GM18508 (cell line): ENCODE measurements around the gene MTMR10.

ENCODE experiments used
- ATAC-seq: cut with Tn5 transposase; IDR thresholded peaks from one replicate; pipeline ENCODE4 v1.9.1; 2021; ENCODE audit warnings: moderate number of reproducible peaks; ENCODE audit not compliant: insufficient read depth, unreplicated experiment

MTMR10 gene

DNA sequence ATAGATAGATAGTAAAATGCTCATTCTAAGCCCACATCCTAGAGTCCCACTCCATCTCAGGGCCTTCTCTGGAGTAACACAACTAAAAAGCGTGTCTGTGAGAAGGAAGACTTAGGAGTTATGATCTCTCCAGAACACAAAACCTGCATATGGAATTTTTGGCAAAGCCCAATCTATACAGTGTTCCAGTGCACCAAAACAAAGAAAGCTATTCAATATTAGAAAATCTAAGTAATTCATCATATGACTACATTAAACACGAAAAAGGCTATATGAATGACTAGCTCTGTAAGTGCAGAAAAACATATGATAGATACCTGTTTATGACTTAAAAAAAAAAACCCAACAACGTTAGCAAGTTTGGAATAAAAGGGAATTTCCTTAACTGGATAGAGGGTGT is 27.7 kb downstream of the MTMR10 start:
- no peak for ATAC-seq

DNA sequence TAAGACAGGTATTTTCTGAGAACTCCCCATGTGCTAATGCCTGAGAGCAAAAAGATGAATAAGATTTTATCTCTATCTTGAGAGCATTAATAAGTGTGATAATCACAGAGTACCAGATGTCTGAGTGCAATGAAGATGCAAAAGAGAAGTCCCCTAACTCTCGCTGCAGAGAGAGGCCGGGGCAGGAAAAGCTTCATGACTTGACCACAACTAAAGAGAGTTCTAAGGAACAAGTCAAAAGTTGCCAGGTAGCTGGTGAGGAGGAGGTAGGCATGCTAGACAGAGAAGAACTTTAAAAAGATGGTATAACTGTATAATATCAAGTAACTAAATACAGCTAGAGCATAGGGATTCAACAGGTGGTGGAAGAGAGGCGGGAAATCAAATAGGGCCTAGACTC is 28.8 kb downstream of the MTMR10 start:
- no peak for ATAC-seq

GRCh38 chr15:30962079-30962478 is 29.3 kb downstream of the MTMR10 start:
- ATAC-seq, result no peak

- ATAC-seq, result no peak
Measured at GRCh38 chr15:30958219-30958618, 33.2 kb downstream of the MTMR10 start.

DNA sequence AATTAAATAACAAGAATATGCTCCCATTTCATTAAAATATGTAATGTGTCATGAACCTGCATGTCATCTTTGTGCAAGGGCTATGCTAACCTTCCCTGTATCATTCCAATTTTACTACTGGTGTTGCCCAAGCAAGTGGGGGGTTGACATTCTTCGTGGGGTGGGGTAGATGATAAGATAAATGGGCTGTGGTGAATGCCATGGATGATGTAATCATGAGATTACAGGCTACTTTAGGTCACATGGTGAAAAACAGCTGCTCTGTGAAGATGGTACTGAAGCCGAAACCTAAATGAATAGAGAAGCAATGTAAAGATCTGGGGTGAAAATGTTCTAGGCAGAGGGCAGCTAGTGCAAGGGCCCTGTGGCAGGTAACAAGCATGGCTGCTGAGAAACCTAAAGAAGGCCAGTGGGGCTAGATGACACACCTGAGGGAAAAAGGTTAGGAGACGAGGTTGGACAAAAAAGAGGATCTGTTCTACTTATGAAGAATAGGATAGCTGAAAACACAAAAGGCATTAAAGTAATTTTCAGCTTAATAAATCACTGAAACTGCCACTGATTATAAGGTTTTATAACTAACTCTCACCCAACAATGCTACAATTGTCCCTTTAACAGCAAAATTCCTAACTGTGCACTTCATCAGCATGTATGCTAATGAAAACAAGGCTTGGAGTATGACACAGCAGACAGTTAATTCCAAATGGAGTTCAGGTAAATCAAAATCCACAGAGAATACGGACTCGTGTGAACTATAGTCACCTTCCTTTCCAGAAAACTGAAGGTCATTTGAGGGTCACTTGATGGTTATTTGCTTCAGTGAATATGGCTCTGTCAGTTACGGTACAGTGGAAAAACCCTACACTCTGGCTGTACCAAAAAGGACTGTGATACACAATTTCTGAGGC is 35.0 kb downstream of the MTMR10 start:
- no peak for ATAC-seq

- no peak for ATAC-seq
Measured at GRCh38 chr15:30954674-30955073, 36.8 kb downstream of the MTMR10 start.

DNA sequence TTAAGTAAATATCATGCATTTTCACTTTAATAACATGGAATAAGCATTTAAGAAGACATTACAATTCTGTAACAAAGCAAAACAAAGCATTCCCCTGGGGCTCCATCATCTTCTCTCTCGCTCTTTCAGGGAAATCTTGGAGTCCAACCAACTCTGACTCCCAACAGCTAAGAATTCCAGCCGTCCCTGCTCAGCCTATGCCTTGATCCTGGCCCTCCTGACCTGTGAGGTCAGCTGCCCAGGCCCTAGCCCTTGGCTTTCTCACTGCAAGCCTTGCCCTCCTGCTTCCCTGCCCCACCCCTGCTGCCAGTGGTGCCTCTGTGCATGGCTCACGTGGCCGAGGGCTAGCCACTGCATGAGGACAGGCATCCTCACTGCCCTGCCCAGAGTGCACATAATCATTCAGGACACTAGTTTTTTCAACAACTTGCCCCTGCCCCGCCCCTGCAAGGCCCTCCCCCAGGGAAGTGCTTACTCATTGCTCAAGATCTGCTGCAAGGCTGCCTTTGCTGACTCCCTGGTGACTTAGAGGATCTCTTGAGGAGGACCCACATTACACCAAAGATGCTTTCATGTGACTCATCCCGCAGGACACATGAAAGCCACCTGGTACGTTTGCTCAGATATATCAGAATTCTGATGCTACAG is 37.6 kb downstream of the MTMR10 start:
- no peak for ATAC-seq

DNA sequence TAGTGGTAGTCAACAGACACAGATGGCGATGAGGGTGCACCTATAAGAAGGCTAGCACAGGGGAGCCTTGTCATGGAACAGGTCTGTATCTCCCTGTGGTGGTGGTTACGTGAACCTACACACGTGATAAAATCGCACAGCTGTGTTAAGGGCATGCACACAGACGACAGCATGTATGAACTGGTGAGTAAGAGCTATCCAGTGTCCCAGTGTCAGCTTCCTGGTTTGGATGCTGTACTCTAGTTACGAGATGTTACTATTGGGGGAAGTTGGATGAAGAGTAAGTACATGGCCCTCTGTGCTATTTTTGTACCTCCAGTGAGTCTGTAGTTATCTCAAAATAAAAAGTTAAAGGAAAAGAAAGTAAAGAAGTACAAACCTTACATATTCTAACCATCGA is 38.2 kb downstream of the MTMR10 start:
- no peak for ATAC-seq

GRCh38 chr15:30943654-30944335 is 47.6 kb downstream of the MTMR10 start:
- ATAC-seq, result no peak

- ATAC-seq, result no peak
Measured at GRCh38 chr15:30941520-30941919, 49.9 kb downstream of the MTMR10 start.

DNA sequence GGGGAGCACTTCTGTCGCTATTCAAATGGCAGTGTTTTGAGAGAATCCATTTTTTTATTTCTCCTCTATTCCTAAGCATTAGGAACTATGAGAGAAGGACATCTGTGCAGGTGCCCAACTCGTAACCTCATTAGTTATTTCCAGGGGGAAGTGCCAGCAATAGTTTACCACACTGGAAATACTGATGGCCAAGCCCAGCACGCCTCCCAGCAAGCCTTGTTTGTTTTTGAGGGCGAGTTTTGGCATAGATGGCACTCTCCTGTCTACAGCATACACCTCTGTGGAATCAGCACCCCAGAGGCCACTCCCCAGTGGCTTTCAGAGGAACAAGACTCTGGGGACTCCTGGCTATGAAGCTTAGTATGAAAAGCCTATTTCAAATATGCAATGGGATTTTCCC is 51.1 kb downstream of the MTMR10 start:
- no peak for ATAC-seq

DNA sequence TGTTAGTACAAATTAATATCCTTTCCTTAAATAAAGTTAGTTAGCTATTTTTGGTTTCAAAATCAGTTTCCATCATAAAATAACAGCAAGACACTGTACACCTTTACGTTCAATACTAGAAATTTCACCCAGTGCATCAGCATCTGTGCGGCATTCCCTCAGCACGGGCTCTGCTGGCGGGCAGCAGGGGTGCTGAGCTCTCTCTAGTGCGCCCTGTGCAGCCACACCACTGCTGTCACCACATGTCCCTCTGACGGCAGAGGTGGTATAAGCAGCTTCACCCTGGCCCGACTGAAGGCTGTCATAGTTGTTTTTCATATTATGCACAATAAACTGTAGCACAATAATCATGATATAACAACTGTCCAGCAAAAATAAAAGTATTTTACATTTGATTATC is 52.3 kb downstream of the MTMR10 start:
- no peak for ATAC-seq

DNA sequence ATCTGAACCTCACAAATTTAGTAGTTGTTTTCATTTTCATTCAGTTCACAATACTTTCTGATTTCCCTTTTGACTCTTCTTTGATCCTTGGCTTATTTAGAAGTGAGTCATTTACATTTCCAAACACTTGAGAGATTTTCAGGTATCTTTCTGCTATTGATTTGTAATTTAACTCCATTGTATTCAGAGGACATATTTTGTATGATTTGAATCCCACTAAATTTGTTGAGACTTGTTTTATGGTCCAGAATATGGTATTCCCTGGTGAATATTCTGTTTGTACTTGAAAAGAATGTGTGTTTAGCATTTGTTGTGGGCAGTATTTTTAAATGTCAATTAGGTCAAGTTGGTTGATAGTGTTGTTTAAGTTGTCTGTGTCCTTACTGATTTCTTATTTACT is 58.1 kb downstream of the MTMR10 start:
- ATAC-seq, result no peak

DNA sequence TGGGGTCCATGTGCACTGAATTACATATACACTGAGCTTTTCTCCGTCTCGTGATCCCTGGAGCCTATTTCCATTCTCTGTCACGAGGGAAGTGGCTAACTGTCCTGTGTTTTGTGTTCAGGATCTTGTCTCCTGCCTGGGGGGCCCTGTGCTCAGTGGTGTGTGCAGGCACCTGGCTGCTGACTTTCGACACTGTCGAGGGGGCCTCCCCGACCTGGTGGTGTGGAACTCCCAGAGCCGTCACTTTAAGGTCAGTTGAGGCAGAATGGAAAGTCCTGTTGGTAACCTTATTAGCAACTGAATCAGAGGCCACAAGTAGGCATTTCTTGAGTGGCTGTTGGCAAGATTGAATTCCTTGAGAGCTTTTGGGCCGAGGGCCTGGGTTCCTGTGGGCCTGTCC is 61.0 kb downstream of the MTMR10 start:
- ATAC-seq, result no peak

- no peak for ATAC-seq
Measured at GRCh38 chr15:30929982-30930381, 61.4 kb downstream of the MTMR10 start.

DNA sequence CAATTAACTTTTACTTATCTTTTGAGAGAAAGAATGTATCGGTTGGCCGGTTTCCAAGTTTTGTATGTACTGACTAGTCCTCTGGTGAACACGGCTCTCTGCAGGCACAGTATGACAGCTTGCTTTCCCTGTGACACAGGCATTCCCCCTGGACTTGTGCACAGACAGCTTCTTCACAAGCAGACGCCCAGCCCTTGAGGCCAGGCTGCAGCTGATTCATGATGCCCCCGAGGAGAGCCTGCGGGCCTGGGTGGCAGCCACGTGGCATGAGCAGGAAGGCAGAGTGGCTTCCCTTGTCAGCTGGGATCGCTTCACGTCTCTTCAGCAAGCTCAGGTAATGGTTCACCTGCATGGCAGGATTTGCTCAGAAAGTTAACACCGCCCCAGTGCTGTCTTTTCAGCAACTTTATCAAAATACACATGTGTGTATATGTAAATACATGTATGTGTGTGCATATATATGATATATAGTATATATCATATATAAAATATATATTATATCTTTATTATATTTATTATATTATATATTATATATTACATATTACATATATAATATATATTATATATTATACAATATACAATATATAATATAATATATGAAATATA is 62.3 kb downstream of the MTMR10 start:
- ATAC-seq, result no peak

- no peak for ATAC-seq
Measured at GRCh38 chr15:30928076-30928475, 63.4 kb downstream of the MTMR10 start.

DNA sequence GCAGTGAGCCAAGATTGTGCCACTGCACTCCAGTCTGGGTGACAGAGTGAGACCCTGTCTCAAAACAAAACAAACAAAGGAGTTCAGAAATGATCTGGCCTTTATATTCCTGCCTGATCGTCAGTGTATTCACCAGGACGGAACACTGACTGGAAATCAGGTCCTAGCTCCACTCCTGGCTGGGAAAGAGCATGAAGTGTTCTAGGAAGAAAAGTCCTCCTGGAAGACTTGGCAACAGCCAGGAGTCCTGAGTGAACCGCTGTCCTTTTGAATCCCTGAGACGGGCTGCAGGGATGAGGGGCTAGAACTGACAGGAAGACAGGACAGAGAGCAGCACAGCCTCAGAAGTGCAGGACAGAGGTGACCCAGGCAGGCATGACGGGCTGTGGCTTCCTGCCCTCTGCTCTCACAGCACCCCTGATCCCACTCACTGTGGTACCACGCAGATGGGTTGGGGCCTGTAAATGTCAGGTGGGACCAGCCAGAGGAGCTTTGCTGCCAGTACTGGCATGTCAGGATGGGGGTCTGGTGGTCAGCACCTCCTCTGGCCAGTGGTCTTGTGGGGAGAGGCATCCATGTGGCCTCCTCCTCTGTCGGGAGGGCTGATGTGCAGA is 64.2 kb downstream of the MTMR10 start:
- no peak for ATAC-seq

DNA sequence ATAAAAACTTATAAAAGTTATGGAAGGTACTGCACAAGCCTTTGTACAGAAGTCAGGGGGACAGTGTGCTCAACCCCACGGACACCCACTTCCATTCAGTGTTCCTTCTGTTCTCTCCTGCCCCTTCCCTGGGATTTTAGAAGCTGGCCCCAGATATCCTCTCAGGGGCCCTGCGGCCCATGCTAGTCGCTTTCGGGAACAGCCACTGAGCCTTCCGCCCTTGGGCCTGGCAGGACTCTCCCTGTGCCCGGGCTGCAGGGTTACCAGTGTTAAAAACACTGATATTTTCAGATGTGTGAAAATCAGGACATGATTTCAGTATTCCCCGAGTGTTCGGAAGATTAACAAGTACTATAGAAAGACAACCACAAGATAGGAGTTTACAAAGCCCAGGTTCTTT is 65.3 kb downstream of the MTMR10 start:
- no peak for ATAC-seq

DNA sequence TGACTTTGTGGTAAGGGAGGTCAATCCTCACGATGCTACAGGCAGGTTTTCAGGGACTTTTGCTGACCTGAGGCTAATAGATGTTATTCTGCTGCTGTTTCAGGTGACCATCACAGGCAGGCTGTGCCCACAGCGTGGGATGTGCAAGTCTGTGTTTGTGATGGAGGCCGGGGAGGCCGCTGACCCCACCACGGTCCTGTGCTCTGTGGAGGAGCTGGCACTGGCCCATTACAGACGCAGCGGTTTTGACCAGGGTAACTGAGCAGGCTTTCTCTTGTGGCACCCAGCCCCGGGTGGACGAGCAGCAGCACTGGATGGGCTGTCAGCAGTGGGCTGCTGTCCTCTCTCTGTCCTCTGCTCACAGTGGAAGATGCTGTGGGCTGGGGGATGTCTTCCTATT is 65.7 kb downstream of the MTMR10 start:
- ATAC-seq, result no peak
